Stimulated activated CD8-positive, alpha-beta memory T cell treated with anti-CD3 and anti-CD28 coated beads, Interleukin-2, amount 100 ng/mL, for 1 hour (primary cell): ENCODE measurements around the gene CAPN5.
A peak's percentile ranks its signal among the peaks of the same experiment; 100 is the strongest.

ENCODE experiments used
- DNase-seq, 2 donors: peaks; one replicate each; pipeline ENCODE4 v3.0.0-alpha.2; 2020; ENCODE audit warnings: low read depth in 2 of 2

The CAPN5 gene

GRCh38 chr11:77148963-77149715 is 82.4 kb downstream of the CAPN5 start:
- no peak for DNase-seq

DNA sequence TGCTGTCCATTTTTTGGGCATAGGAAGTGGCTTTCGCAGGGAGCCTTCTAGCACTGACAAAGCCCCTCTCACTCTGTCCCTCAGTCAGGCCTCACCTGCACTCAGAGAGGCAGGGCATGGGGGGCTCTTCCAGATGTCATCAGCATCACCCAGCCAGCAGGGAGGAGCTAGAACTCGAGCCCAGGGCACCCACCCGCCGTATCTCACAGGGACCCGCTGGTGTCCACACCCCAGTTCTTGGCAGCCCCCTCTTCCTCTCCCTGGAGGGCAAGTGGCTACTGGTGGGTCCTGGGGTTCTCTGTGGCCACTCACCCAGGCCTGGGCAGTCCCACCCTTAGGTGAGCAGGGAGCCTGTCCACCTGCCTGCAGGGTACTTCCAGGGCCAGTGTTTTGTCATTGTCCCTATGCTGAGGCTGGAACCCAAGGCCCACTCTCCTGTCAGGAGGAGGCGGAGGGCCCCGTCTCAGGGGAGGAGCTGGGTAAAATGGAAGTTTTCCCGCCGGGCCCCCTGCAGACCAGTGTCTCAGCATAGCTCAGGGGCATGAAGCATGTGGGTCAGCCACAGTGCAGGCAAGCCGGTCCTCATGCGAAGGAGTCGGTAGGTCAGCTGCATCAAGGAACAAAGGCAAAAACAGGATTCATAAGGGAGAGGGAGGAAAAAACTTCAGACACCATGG is 83.1 kb downstream of the CAPN5 start:
- no peak for DNase-seq

GRCh38 chr11:77150836-77151235 is 84.1 kb downstream of the CAPN5 start:
- no peak for DNase-seq

DNA sequence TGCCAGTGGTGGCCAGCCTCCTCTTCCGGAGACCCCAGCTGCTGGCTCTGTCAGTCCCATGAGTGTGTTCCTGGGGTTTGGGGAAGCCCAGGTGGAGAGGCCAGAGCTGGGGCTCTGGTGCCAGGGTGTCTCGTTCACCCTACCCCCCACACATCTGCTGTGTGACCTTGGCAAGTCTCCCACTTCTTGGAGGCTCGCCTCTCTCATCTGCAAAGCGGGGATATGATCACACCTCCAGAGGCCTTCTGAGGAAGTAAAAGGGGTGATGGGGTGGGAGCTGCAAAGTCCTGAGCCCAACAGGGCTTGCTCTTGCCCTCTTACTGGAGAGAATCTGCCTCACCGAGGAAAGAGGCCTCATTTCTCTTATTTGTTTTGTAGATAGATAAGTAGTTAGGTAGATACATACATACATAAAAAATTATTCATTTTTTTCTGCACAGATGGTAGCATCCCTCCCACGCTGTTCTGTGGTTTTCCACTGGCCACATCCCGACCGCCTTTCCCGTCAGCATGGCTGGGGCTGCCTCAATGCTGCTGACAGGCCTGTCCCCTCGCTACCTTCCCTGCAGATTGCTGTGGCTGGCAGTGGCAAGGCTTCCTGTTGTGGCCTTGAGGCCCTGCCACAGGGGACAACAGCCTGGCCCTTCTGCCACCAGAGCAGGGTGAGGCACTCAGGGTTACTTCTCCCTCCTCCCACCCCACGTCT is 85.2 kb downstream of the CAPN5 start:
- DNase-seq: peak in 1 of 2 donors; percentile 7

GRCh38 chr11:77152846-77153245 is 86.1 kb downstream of the CAPN5 start:
- no peak for DNase-seq

- no peak for DNase-seq
These were observed 86.8 kb downstream of the CAPN5 start for GRCh38 chr11:77153276-77154185.

GRCh38 chr11:77154381-77155081 is 87.8 kb downstream of the CAPN5 start:
- no peak for DNase-seq

GRCh38 chr11:77155082-77155475 is 88.3 kb downstream of the CAPN5 start:
- DNase-seq: no peak

- no peak for DNase-seq
These were observed 88.9 kb downstream of the CAPN5 start for GRCh38 chr11:77155556-77156130.

GRCh38 chr11:77156396-77157195 is 89.8 kb downstream of the CAPN5 start:
- no peak for DNase-seq

DNA sequence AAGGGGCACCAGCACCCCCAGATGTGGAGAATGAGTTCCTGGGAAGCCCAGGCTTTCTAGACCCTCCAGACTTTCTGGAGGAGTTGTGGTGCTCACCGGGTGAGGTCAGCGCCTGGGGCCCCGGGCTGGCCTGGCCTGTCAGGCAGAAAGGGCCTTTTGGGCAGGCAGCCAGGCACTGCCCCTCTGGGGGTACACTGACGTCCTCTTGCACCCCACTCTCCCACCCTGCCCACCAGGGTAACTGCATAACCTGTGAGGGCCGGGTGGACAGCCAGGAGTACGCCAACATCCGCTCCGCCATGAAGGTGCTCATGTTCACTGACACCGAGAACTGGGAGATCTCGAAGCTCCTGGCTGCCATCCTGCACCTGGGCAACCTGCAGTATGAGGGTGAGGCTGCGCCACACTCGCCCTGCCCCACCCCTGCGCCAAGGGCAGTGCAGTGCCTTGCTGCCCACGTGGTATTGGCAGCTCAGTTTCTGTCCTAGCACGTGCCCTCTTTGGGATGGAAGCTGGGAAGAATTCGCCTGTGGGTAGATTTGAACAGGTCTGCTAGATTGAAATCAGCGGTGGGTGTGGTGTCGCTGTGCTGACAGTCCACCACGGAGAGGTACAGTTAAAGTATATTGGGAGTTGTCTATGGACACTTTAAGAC is 91.4 kb downstream of the CAPN5 start:
- no peak for DNase-seq

- DNase-seq: no peak
These were observed 92.6 kb downstream of the CAPN5 start for GRCh38 chr11:77159219-77159936.

DNA sequence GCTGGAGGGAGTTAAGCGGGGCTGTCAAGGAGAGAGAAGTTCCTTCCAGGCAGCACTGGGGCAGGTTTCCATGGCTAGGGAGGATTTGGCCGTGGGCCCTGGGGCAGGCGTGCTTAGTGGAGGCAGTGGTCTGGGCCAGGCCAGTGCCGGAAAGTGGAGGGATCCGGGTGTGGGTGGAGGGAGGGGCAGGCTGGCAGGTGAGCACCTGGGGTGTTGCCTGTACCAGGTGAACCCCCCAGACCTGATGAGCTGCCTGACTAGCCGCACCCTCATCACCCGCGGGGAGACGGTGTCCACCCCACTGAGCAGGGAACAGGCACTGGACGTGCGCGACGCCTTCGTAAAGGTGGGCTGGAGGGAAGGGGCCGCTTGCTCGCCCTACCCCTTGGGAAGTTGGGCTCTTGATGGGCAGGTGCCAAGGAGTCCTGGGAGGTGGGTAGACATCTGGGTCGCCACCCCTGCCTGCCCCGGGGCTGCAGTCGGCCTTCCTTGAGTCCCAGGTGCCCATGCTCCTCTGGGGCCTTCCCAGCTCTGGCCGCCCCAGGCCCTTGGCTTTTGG is 93.2 kb downstream of the CAPN5 start:
- DNase-seq: no peak

GRCh38 chr11:77163271-77163670 is 96.5 kb downstream of the CAPN5 start:
- DNase-seq: no peak

- no peak for DNase-seq
These were observed 98.3 kb downstream of the CAPN5 start for GRCh38 chr11:77165066-77165465.

DNA sequence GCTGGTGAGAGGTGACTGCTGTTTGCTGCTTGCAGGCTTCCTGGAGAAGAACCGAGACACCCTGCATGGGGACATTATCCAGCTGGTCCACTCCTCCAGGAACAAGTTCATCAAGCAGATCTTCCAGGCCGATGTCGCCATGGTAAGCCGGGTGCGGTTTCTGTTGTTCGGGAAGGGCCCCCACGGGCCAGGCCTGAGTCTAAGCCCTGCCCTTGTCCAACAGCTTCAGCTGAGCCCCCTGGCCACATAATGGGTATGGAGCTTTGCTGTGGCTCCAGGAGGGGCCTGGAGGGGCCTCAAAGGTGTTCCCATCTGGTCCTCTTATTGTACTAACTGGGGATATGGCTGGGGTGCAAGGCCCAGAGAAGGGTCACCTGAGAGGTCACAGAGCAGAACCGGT is 99.2 kb downstream of the CAPN5 start:
- no peak for DNase-seq

DNA sequence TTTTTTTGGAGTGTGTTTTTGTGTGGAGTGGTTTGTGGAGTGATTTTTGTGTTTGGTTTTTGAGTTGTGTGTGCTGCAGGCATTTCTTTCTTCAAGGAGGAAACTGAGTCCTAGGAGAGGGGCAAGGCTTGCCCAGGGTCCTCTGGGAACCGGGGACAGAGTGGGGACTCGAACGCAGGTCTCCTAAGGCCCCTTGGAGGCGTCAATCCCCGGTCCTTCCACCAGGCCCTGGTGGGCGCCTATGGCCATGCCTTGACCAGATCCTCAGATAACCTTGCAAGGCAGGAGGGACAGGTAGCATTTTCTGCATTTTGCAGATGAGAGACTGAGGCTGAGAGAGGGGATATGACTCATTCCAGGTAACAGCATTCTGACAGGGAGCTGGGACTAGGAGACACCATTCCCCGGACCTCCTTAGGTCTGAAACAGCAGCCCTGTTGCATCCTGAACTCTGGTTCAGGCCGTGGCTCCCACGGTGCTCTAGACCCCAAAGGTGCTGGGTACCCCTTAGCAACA is 100.4 kb downstream of the CAPN5 start:
- DNase-seq: no peak

DNA sequence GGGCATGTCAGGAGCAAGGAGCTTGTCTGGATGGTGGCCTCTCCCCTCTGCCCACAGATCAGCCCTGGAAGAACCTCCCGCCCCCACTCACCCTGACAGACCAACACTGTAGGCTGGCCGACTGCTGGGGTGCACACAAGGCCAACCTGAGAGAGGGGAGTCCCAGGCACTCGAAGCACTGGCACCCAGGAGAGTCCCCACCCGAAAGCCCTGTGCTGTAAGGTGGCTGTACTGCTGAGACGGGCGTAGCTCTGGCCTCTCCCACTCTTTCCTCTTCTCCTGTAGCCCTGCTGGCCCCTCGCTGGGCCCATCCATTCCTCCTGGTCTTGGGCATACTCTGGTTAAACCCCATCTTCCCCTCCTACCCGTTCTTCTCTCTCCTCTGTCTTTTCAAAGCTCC is 101.0 kb downstream of the CAPN5 start:
- no peak for DNase-seq
